KOPT-K1 (cell line): ENCODE measurements around the gene BSN.

Experiments
- H3K27ac ChIP-seq: fragments of 200-600 bp; sonication (generic); 2 replicates; pipeline ENCODE4 v1.5.1; 2016; ENCODE audit warnings: antibody characterized with exemption, mild to moderate bottlenecking, low read depth, low read length; ENCODE audit not compliant: poor library complexity, severe bottlenecking
- H3K36me3 ChIP-seq: fragments of 200-600 bp; sonication (generic); 2 replicates; pipeline ENCODE4 v1.5.1; 2017; ENCODE audit warnings: antibody characterized with exemption, mild to moderate bottlenecking, low read length, moderate library complexity; ENCODE audit not compliant: insufficient read depth
- H3K9me3 ChIP-seq: fragments of 200-600 bp; sonication (generic); 2 replicates; pipeline ENCODE4 v1.5.1; 2017; ENCODE audit warnings: antibody characterized with exemption, low read length, mild to moderate bottlenecking; ENCODE audit not compliant: insufficient read depth, poor library complexity, severe bottlenecking

BSN gene, protein sequence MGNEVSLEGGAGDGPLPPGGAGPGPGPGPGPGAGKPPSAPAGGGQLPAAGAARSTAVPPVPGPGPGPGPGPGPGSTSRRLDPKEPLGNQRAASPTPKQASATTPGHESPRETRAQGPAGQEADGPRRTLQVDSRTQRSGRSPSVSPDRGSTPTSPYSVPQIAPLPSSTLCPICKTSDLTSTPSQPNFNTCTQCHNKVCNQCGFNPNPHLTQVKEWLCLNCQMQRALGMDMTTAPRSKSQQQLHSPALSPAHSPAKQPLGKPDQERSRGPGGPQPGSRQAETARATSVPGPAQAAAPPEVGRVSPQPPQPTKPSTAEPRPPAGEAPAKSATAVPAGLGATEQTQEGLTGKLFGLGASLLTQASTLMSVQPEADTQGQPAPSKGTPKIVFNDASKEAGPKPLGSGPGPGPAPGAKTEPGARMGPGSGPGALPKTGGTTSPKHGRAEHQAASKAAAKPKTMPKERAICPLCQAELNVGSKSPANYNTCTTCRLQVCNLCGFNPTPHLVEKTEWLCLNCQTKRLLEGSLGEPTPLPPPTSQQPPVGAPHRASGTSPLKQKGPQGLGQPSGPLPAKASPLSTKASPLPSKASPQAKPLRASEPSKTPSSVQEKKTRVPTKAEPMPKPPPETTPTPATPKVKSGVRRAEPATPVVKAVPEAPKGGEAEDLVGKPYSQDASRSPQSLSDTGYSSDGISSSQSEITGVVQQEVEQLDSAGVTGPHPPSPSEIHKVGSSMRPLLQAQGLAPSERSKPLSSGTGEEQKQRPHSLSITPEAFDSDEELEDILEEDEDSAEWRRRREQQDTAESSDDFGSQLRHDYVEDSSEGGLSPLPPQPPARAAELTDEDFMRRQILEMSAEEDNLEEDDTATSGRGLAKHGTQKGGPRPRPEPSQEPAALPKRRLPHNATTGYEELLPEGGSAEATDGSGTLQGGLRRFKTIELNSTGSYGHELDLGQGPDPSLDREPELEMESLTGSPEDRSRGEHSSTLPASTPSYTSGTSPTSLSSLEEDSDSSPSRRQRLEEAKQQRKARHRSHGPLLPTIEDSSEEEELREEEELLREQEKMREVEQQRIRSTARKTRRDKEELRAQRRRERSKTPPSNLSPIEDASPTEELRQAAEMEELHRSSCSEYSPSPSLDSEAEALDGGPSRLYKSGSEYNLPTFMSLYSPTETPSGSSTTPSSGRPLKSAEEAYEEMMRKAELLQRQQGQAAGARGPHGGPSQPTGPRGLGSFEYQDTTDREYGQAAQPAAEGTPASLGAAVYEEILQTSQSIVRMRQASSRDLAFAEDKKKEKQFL (N-terminal part only)

DNA sequence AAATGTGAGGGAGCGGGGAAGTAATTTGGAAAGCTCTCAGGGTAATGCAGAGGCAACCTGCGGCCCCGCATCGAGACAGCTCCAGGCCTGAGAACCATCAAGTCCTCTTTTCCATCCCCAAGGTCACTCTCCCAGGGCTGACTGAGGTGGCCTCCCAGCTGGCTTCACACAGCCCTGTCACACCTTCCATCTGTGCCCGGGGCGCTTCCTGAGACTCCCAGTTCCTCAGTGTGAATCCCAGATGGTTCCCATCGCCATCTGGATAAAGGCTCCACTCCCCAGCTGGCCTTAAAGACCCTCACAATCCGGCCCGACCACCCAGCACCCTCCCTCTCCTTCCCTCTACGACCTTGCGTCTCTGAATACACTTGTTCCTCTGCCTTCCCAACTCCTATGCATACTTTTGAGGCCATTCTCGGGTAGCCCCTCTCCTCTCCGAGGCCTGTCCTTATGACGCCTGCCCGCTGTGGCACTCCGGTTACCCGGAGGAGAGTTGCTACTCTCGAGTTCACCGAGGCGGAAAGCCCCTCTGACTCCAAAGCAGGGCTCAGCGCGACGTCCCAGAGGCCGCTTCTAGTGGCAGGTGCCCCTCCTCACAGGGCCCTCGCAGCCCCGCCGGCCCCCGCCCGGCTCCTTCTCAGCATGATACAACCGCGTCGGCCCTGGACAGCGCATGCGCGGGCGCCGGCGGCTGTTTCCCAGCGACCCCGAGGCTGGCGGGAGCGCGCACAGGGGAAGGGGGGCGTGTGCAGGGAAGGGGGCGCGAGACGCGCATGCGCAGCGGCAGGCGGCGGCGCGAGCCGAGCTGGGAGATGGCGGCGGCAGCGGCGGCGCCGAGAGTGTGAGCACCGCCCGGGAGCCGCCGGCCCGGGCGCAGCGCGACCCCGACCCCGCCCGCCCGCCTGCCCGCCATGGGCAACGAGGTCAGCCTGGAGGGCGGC, at the start of gene BSN:
TSS of gene BSN (plus strand) at position 786 of the 941 bp plus-strand sequence. CDS start at position 912, 126 bp downstream.
- Histone ChIP-seq H3K36me3 (no peaks in the 10 kb centered on the region), H3K27ac (peak within 1 kb of the TSS; percentile 48), H3K9me3 (no peaks in the 10 kb centered on the region)

- Histone ChIP-seq H3K36me3 (peaks cover 19% of the 10 kb centered on the region), H3K27ac (no peak overlapping the region), H3K9me3 (no peaks in the 10 kb centered on the region)
These were observed 47.4 kb upstream of the BSN start for GRCh38 chr3:49506906-49507305.

DNA sequence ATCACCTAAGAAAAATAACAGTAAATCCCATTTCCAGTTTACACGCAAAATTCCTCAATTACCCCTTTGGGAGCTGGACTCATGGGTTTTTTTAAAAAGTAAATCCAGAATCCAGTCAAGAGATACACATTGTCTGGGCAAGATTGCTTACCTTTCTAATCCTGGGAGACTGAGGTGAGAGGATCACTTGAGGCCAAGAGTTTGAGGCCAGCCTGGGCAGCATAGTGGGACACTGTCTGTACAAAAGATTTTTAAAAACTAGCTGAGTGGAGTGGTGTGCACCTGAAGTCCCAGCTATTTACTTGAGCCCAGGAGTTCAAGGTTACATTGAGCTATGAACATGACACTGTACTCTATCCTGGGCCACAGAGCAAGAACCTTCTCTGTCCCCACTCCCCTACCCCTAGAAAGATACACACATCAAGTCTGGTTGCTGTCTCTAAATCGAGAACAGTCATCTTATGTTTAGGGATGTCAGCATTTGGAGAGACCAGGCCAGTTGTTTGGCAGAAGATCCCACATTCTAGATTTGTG, 45.2 kb upstream of the BSN start:
- Histone ChIP-seq H3K9me3 (no peaks in the 10 kb centered on the region), H3K36me3 (peaks cover 34% of the 10 kb centered on the region), H3K27ac (no peak overlapping the region)

- Histone ChIP-seq H3K27ac (no peak overlapping the region), H3K36me3 (peaks cover 49% of the 10 kb centered on the region), H3K9me3 (no peaks in the 10 kb centered on the region)
These were observed 42.6 kb upstream of the BSN start for GRCh38 chr3:49511639-49512038.

GRCh38 chr3:49512781-49513355, 41.4 kb upstream of the BSN start:
- Histone ChIP-seq H3K9me3 (no peaks in the 10 kb centered on the region), H3K27ac (no peak overlapping the region), H3K36me3 (peaks cover 57% of the 10 kb centered on the region)

DNA sequence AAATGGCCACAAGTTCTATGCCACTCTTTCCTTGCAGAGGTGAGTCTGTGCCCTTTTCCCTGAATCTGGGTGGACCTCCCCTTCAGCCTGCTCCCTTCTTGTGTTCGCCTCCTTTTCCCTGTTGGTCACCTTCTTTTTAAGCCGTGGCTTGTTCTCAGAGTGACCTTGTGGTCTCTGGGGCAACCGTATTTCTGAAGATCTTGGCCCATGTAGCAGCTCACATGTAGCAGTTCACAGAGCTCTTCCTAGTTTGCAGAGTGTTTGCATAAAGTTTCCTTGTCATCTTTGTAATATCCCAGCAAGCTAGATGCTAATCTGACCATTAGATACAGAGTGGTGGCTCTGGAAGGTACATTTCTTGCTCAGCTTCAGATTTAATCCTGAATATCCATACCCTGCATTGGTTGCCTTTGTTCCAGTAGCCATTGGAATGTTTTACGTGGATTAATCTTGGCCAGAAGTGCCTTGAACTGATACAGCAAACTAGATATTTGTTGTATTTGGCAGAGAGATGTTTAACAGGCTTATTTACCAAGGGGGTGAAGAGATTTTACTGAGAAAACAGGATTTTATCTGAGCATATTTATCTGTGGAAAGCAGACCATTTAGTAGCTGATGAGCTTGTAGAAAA, 40.7 kb upstream of the BSN start:
- peaks cover 65% of the 10 kb centered on the region for H3K36me3 ChIP-seq
- H3K27ac ChIP-seq, result no peak overlapping the region
- H3K9me3 ChIP-seq, result no peaks in the 10 kb centered on the region

DNA sequence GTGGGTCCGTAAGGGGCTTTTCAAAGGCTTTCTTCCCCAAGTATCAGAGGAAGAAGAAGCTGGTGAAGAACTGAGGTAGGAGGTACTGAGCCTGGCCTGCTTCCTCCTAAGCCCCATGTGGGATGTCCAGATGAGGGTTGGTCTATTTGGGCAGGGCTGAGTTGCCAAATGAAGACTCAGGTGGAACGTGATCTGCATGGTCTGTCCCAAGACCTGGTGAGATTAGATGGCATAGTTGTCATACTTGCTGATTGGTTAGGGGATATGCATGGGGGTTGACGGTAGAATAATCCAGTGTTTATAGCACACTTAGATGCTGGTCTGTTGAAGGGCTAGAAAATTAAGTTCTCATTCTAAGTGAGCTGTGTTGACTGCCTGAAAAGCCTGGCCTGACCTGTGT, 36.3 kb upstream of the BSN start:
- H3K36me3 ChIP-seq, result peaks cover 54% of the 10 kb centered on the region
- H3K27ac ChIP-seq, result no peak overlapping the region

GRCh38 chr3:49518441-49518840, 35.8 kb upstream of the BSN start:
- H3K36me3 ChIP-seq, result peaks cover 51% of the 10 kb centered on the region; the same call in 1 of the 2 replicates
- no peaks in the 10 kb centered on the region for H3K9me3 ChIP-seq
- no peak overlapping the region for H3K27ac ChIP-seq

More for the DNA sequence above, 36.3 kb upstream of the BSN start:
- H3K9me3 ChIP-seq, result no peaks in the 10 kb centered on the region

DNA sequence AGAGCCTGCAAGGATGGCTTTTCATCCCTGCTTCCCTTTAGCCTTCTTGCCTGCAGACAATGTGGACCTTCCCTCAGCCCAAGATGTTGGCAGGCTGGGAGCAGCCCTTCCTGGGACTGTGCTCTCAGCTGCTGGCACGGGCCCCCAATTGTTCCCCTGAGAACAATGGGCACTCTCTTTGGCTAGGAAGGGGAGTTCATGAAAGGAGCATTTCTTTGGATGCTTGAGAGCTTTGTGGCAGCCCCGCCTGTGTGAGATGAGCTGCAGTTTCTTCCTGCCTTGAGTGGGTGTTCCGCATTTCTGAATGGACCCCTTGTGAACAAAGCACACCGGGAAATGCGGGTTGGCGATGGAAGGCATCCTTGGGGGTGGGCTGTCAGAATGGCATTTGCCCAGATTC, 35.0 kb upstream of the BSN start:
- Histone ChIP-seq H3K27ac (no peak overlapping the region), H3K9me3 (no peaks in the 10 kb centered on the region), H3K36me3 (peaks cover 55% of the 10 kb centered on the region; the same call in 1 of the 2 replicates)

DNA sequence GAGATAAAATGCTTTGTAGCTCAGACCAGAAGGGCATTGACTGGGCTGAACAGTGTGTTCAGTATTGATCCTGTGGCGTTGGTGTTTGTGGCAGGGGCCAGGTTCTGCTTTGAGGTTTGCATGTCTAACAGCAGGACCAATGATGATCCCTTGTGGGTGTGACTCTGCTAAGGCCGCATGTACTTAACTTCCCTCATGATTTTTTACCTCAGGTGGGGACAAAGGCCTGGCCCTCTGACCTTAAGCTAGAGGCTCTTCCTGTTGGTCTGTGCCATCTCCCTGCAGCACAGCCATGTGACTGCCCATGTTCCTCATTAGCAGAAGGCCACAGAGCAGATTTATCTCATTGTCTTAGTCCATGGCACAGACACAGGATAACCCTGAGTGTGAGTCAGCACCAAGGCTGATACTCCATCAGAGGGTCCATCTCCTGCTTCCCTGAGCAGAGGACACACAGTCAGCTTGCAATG, 34.3 kb upstream of the BSN start:
- Histone ChIP-seq H3K27ac (no peak overlapping the region), H3K9me3 (no peaks in the 10 kb centered on the region), H3K36me3 (peaks cover 59% of the 10 kb centered on the region; the same call in 1 of the 2 replicates)

GRCh38 chr3:49523756-49524747, 30.2 kb upstream of the BSN start:
- Histone ChIP-seq H3K27ac (no peak overlapping the region), H3K36me3 (peaks cover 25% of the 10 kb centered on the region; the same call in 1 of the 2 replicates), H3K9me3 (no peaks in the 10 kb centered on the region)

DNA sequence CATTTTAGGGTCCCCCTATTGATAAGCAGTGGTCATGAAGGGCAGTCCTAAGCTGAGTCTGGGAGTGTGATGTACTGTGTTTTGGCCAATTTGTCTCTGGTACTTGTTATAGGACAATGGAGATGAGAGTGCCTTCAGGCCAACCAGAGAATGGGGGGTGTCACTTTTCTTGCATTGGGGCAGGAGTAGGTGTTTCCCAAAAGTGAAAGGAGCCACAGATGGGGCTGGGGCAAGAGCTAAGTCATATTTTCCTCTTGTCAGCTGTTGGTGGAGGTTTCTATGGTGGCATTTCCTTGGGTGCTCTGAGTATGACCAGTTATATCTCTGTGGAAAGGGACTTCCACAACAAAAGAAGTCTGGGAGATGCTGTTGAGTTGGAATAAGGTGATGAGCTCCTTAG, 24.7 kb upstream of the BSN start:
- no peak overlapping the region for H3K27ac ChIP-seq
- H3K36me3 ChIP-seq, result peaks cover 49% of the 10 kb centered on the region
- H3K9me3 ChIP-seq, result no peaks in the 10 kb centered on the region
